NK-92 (cell line): Measurements from ENCODE around the gene SMC4.

ENCODE experiments used
- DNase-seq: peaks from one replicate; lab custom pipeline; 2025; ENCODE audit not compliant: unreplicated experiment; lab: John Stamatoyannopoulos, UW

SMC4 gene

GRCh38 chr3:160475153-160475552 lies 75.7 kb downstream of the SMC4 start:
- no peak for DNase-seq

GRCh38 chr3:160475884-160476283 lies 76.4 kb downstream of the SMC4 start:
- no peak for DNase-seq

GRCh38 chr3:160477750-160478149 lies 78.3 kb downstream of the SMC4 start:
- DNase-seq = no peak

- DNase-seq = no peak
Measured at GRCh38 chr3:160478338-160478737, 78.9 kb downstream of the SMC4 start.

GRCh38 chr3:160479376-160479775 lies 79.9 kb downstream of the SMC4 start:
- no peak for DNase-seq

- DNase-seq = no peak
Measured at GRCh38 chr3:160480931-160481330, 81.5 kb downstream of the SMC4 start.

- DNase-seq = no peak
Measured at GRCh38 chr3:160481856-160482255, 82.4 kb downstream of the SMC4 start.

- DNase-seq = no peak
Measured at GRCh38 chr3:160482796-160483195, 83.3 kb downstream of the SMC4 start.
